Upper lobe of right lung (tissue), 1 donor: Measurements from ENCODE around the gene CSGALNACT2. TPM values are rescaled to one million over a fixed set of nuclear protein-coding genes. Genes with fewer than 3 reads are reported as not detected.

ENCODE experiments used
- ATAC-seq: fragments of 200-7000 bp; cut with Tn5 transposase; one replicate; pipeline ENCODE4 v1.9.1; 2020; ENCODE audit warnings: mild to moderate bottlenecking, moderate library complexity
- DNase-seq: peaks from one replicate; pipeline ENCODE4 v3.0.0-alpha.2; 2020
- H3K27ac ChIP-seq: fragments of 200-600 bp; one replicate; pipeline ENCODE4 v1.8.0; 2022
- H3K27me3 ChIP-seq: fragments of 200-600 bp; one replicate; pipeline ENCODE4 v1.8.0; 2022; ENCODE audit warnings: mild to moderate bottlenecking
- H3K36me3 ChIP-seq: fragments of 200-600 bp; one replicate; pipeline ENCODE4 v1.8.0; 2022
- H3K4me1 ChIP-seq: fragments of 200-600 bp; one replicate; pipeline ENCODE4 v1.8.0; 2022
- H3K4me3 ChIP-seq: fragments of 200-600 bp; one replicate; pipeline ENCODE4 v1.8.0; 2022; ENCODE audit warnings: mild to moderate bottlenecking
- H3K9me3 ChIP-seq: fragments of 200-600 bp; one replicate; pipeline ENCODE4 v1.8.0; 2022
- intact Hi-C: fragments of 100-400 bp; cut with DNase I; formaldehyde crosslinking; loops from one replicate; pipeline ENCODE4 v1.11.0; 2022
- total RNA-seq: library from RNA; stranded (reverse); fragmentation: NEBNext Ultra II Directional; extraction: Animal tissue kit (Norgen Biotek cat#: 25700); gene quantifications from one replicate; pipeline ENCODE4 v1.2.1, GENCODE V29; 2021
- TF ChIP-seq, protein P1 (sequence below): fragments of 200-600 bp; IDR thresholded peaks from one replicate; pipeline ENCODE4 v1.8.0; 2022; ENCODE audit warnings: antibody characterized with exemption
- donor health status: DM: no; HTN: yes; CAD: no; lungs with severe emphysema.

The CSGALNACT2 gene
- total RNA-seq, 1 donor from 2014 or later, result 40.8 TPM

DNA sequence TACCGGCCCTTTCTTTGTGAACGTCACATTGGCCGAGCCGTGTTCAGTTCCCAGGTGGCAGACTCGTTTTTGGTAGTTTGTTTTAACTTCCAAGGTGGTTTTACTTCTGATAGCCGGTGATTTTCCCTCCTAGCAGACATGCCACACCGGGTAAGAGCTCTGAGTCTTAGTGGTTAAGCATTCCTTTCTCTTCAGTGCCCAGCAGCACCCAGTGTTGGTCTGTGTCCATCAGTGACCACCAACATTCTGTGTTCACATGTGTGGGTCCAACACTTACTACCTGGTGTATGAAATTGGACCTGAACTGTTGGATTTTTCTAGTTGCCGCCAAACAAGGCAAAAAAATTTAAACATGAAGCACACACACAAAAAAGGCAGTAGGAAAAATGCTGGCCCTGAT lies 9.9 kb upstream of the CSGALNACT2 start:
- TF ChIP-seq, protein P1, sequence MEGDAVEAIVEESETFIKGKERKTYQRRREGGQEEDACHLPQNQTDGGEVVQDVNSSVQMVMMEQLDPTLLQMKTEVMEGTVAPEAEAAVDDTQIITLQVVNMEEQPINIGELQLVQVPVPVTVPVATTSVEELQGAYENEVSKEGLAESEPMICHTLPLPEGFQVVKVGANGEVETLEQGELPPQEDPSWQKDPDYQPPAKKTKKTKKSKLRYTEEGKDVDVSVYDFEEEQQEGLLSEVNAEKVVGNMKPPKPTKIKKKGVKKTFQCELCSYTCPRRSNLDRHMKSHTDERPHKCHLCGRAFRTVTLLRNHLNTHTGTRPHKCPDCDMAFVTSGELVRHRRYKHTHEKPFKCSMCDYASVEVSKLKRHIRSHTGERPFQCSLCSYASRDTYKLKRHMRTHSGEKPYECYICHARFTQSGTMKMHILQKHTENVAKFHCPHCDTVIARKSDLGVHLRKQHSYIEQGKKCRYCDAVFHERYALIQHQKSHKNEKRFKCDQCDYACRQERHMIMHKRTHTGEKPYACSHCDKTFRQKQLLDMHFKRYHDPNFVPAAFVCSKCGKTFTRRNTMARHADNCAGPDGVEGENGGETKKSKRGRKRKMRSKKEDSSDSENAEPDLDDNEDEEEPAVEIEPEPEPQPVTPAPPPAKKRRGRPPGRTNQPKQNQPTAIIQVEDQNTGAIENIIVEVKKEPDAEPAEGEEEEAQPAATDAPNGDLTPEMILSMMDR, result no peak
- ATAC-seq (no peak), DNase-seq (no peak)
- H3K27ac ChIP-seq, result no peak overlapping the region
- intact Hi-C loops, result no loop called here
- H3K4me3 ChIP-seq, result no peak overlapping the region
- H3K27me3 ChIP-seq, result no peaks in the 10 kb centered on the region
- H3K4me1 ChIP-seq, result no peaks in the 10 kb centered on the region
- no peaks in the 10 kb centered on the region for H3K9me3 ChIP-seq
- no peaks in the 10 kb centered on the region for H3K36me3 ChIP-seq

DNA sequence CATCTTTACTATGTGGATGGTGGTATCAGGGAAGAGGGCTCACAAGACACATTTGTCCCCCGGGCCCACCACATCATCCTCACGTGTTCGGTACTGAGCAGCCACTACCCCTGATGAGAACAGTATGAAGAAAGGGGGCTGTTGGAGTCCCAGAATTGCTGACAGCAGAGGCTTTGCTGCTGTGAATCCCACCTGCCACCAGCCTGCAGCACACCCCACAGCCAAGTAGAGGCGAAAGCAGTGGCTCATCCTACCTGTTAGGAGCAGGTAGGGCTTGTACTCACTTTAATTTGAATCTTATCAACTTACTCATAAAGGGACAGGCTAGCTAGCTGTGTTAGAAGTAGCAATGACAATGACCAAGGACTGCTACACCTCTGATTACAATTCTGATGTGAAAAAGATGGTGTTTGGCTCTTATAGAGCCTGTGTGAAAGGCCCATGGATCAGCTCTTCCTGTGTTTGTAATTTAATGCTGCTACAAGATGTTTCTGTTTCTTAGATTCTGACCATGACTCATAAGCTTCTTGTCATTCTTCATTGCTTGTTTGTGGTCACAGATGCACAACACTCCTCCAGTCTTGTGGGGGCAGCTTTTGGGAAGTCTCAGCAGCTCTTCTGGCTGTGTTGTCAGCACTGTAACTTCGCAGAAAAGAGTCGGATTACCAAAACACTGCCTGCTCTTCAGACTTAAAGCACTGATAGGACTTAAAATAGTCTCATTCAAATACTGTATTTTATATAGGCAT lies 9.1 kb upstream of the CSGALNACT2 start:
- ATAC-seq (peak; percentile 86), DNase-seq (no peak)
- no peak overlapping the region for H3K4me3 ChIP-seq
- no peaks in the 10 kb centered on the region for H3K36me3 ChIP-seq
- no peaks in the 10 kb centered on the region for H3K27me3 ChIP-seq
- H3K4me1 ChIP-seq, result no peaks in the 10 kb centered on the region
- no peaks in the 10 kb centered on the region for H3K9me3 ChIP-seq
- TF ChIP-seq, protein P1, result no peak
- H3K27ac ChIP-seq, result peak overlapping the region; percentile 67
- intact Hi-C loops, result no loop called here

DNA sequence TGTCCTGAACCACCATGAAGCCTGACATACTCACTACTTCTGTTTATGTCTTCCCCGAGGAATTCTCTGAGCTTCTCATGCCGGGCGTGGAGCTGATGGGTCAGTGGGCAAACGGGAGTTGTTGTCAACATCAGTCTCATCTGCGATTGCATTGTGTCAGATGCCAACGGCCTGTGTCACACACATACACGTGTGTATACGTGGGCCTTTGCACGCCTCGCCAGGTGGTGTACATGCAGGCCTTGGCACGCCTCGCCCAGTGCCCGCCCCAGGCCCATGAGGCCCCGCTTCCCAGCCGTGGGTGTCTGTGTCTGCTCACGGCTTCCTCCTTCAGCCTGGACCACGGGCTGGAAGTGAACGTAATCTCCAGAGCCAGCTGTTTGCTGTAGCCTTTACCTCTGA lies 7.5 kb upstream of the CSGALNACT2 start:
- intact Hi-C loops, result no loop called here
- Histone ChIP-seq H3K4me3 (no peak overlapping the region), H3K4me1 (no peaks in the 10 kb centered on the region), H3K27ac (no peak overlapping the region), H3K27me3 (no peaks in the 10 kb centered on the region), H3K36me3 (no peaks in the 10 kb centered on the region), H3K9me3 (no peaks in the 10 kb centered on the region)
- ATAC-seq, result peak; percentile 30
- DNase-seq, result peak; percentile 67
- TF ChIP-seq, protein P1, result no peak

DNA sequence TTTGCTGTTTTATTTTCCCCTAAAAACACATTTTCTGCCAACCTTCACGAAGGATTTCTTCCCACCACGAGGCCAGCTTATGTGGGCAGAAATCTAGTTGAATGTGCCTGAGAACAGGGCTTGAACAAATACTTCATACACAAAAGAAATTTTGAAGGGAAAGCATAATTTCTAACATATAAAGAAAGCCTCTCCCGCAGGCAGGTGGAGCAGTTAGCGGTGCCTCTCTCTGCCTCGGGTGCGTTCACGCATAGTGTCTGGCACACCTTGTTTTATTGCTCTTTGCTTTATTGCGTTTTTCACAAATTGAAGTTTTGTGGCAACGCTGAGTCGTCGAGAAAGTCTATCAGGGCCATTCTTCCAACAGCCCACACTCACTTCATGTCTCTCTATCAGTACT lies 7.0 kb upstream of the CSGALNACT2 start:
- intact Hi-C loops, result no loop called here
- DNase-seq, result no peak
- ATAC-seq, result no peak
- Histone ChIP-seq H3K27me3 (no peaks in the 10 kb centered on the region), H3K4me1 (peaks cover 2% of the 10 kb centered on the region), H3K4me3 (no peak overlapping the region), H3K36me3 (no peaks in the 10 kb centered on the region), H3K9me3 (no peaks in the 10 kb centered on the region), H3K27ac (no peak overlapping the region)
- TF ChIP-seq, protein P1, result no peak

DNA sequence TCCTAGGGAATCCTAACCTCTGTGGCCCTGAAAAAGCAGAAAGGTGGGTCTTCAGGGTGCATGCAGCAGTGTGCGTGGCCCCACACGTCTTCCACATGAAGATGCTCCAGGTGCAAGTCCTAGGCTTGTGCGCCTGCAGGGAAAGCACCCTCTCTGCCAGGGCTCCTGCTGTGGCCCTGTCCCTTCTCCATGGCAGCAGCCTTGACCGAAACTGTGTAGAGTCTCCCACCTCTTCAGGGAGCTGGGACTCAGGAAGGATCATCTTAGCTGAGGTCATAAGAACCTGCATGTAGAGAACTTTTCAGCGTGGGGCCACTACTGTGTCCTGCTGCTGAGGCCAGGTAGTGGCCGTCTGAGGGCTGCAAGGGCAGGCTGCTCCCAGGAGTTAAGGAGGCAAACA lies 6.3 kb upstream of the CSGALNACT2 start:
- no peak for ATAC-seq
- DNase-seq, result no peak
- intact Hi-C loops, result no loop called here
- Histone ChIP-seq H3K4me1 (peaks cover 8% of the 10 kb centered on the region), H3K27me3 (no peaks in the 10 kb centered on the region), H3K27ac (no peak overlapping the region), H3K36me3 (no peaks in the 10 kb centered on the region), H3K4me3 (no peak overlapping the region), H3K9me3 (no peaks in the 10 kb centered on the region)
- TF ChIP-seq, protein P1, result no peak
